ENCODE data around the gene PHYHIPL.

The PHYHIPL gene

GRCh38 chr10:59243611-59244195 lies 67.3 kb downstream of the PHYHIPL start:
- no peak overlapping the region for H3K4me3 ChIP-seq (replicated peaks; ENCODE audit: low read depth, low read length)
- TF ChIP-seq, protein P1, sequence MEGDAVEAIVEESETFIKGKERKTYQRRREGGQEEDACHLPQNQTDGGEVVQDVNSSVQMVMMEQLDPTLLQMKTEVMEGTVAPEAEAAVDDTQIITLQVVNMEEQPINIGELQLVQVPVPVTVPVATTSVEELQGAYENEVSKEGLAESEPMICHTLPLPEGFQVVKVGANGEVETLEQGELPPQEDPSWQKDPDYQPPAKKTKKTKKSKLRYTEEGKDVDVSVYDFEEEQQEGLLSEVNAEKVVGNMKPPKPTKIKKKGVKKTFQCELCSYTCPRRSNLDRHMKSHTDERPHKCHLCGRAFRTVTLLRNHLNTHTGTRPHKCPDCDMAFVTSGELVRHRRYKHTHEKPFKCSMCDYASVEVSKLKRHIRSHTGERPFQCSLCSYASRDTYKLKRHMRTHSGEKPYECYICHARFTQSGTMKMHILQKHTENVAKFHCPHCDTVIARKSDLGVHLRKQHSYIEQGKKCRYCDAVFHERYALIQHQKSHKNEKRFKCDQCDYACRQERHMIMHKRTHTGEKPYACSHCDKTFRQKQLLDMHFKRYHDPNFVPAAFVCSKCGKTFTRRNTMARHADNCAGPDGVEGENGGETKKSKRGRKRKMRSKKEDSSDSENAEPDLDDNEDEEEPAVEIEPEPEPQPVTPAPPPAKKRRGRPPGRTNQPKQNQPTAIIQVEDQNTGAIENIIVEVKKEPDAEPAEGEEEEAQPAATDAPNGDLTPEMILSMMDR (IDR thresholded peaks at IDR 0.05; ENCODE audit: low read depth, low read length, missing control alignments), result no peak
- DNase-seq (ENCODE audit: extremely low read depth, low read depth), result no peak

DNA sequence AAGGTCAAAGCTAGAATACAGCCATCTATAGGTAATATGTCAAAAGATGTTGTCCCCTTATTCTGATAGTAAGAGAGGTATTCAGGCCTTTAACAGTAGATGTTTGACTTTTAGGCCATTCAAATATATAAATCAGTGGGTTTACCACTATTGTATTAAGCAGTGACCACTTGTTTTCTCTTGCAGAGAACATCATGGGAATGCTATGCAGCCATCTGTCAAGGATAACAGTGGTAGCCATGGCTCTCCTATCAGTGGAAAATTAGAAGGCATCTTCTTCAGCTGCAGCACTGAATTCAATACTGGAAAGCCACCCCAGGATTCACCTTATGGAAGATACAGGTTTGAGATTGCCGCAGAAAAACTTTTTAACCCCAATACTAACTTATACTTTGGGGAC lies 68.4 kb downstream of the PHYHIPL start:
- no peak overlapping the region for H3K4me3 ChIP-seq (replicated peaks; ENCODE audit: low read depth, low read length)
- TF ChIP-seq, protein P1 (IDR thresholded peaks at IDR 0.05; ENCODE audit: low read depth, low read length, missing control alignments), result no peak
- no peak for DNase-seq (ENCODE audit: extremely low read depth, low read depth)

DNA sequence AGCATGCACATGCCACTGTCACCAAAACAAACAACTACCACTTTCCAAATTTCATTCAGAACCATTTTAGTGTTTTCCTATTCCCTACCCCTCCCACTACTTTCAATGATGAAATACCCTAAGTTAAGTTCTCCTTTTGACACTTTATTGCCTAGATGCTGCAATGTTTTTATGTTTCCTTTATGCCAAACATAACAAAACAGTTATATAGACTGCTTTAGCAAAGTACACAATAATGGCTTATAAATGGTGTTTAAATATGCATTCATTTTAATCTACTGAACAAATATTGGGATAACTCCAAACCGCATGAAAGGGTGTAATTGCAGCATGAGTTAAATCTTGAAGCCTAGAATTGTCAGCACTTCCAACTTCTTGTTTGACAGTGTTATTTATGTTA lies 69.2 kb downstream of the PHYHIPL start:
- H3K4me3 ChIP-seq (replicated peaks; ENCODE audit: low read depth, low read length), result no peak overlapping the region
- TF ChIP-seq, protein P1 (IDR thresholded peaks at IDR 0.05; ENCODE audit: low read depth, low read length, missing control alignments), result no peak
- DNase-seq (ENCODE audit: extremely low read depth, low read depth), result no peak

- TF ChIP-seq, protein P1 (IDR thresholded peaks at IDR 0.05; ENCODE audit: low read depth, low read length, missing control alignments), result no peak
Observed at GRCh38 chr10:59252491-59252890, 76.0 kb downstream of the PHYHIPL start.

GRCh38 chr10:59255463-59255862 lies 79.0 kb downstream of the PHYHIPL start:
- H3K4me3 ChIP-seq (replicated peaks; ENCODE audit: low read depth, low read length), result no peak overlapping the region
- DNase-seq (ENCODE audit: extremely low read depth, low read depth), result no peak
- TF ChIP-seq, protein P1 (IDR thresholded peaks at IDR 0.05; ENCODE audit: low read depth, low read length, missing control alignments), result no peak

More at GRCh38 chr10:59252491-59252890, 76.0 kb downstream of the PHYHIPL start:
- no peak overlapping the region for H3K4me3 ChIP-seq (replicated peaks; ENCODE audit: low read depth, low read length)
- no peak for DNase-seq (ENCODE audit: extremely low read depth, low read depth)

DNA sequence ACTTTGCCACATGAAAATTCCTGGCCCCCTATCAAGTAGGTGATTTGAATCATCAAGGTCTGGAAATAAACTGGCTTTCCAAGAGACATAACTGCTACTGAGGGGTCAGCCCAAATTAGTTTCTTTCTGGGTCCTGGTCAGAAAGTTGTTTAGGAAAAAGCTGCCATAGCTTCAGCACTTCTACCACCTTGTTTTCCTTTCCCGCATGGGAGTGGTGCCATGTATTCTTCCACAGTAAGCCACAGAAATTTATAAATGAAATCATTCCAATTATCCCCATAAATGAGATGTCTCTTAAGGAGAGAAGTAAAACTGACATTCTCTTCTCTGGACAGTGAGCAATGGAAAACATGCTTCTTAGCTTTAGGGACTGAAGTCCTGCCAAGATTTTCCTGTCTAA lies 80.8 kb downstream of the PHYHIPL start:
- TF ChIP-seq, protein P1 (IDR thresholded peaks at IDR 0.05; ENCODE audit: low read depth, low read length, missing control alignments), result no peak
- no peak for DNase-seq (ENCODE audit: extremely low read depth, low read depth)

GRCh38 chr10:59258890-59259289 lies 82.4 kb downstream of the PHYHIPL start:
- TF ChIP-seq, protein P1 (IDR thresholded peaks at IDR 0.05; ENCODE audit: low read depth, low read length, missing control alignments), result no peak
- no peak for DNase-seq (ENCODE audit: extremely low read depth, low read depth)
- H3K4me3 ChIP-seq (replicated peaks; ENCODE audit: low read depth, low read length), result no peak overlapping the region

More for the DNA sequence above, 80.8 kb downstream of the PHYHIPL start:
- no peak overlapping the region for H3K4me3 ChIP-seq (replicated peaks; ENCODE audit: low read depth, low read length)
